Ishikawa (cell line): ENCODE results near the gene SCFD2.

Source experiments
- EP300 ChIP-seq: IDR thresholded peaks from 2 replicates; pipeline ENCODE4 v1.6.1; 2012; ENCODE audit warnings: borderline replicate concordance
- FOXM1 ChIP-seq: IDR thresholded peaks from 2 replicates; pipeline ENCODE4 v1.6.1; 2012; ENCODE audit warnings: low read depth, borderline replicate concordance
- TAF1 ChIP-seq: IDR thresholded peaks from 2 replicates; pipeline ENCODE4 v1.6.1; 2012; ENCODE audit warnings: low read depth, mild to moderate bottlenecking
- TF ChIP-seq, protein P1 (sequence below): IDR thresholded peaks from 2 replicates; pipeline ENCODE4 v1.6.1; 2012

DNA sequence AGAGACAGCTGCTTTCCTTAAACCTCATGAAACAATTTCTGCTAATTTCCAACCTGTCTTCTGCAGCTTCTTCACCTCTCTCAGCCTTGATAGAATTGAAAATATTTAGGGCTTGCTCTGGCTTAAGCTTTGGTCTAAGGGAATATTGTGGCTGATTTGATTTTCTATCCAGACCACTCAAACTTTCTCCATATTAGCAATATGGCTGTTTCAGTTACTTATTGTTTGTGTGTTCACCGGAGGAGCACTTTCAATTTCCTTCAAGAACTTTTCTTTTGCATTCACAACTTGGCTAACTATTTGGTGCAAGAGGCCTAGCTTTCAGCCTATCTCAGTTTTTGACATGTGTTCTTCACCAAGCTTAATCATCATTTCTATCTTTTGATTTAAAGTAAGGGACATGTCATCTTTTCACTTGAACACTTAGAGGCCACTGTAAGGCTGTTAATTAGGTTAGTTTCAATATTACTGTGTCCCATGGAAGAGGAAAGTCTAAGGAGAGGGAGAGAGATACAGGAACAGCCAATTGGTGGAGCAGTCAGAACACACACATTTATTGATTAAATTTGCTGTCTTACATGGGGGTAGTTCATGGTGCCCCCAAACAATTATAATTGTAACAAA is 290.6 kb downstream of the SCFD2 start:
- TF ChIP-seq EP300 (no peak), FOXM1 (no peak), TAF1 (no peak)
- TF ChIP-seq, protein P1, sequence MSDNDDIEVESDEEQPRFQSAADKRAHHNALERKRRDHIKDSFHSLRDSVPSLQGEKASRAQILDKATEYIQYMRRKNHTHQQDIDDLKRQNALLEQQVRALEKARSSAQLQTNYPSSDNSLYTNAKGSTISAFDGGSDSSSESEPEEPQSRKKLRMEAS: no peak
